ENCODE data around the gene FAM236D. TPM values are rescaled to one million over a fixed set of nuclear protein-coding genes. Genes with fewer than 3 reads are reported as not detected.
"Not testable (repeated sequence)": the region's sequence is repeated elsewhere in the genome, so short reads cannot be mapped to it uniquely, and the experiment has no call there.

Gene FAM236D
- total RNA-seq (2021; ENCODE audit: unreplicated experiment), result not detected
- not detected in 2 replicates for polyA plus RNA-seq (2012)
- Bru-seq, nascent RNA, result not detected
- not detected for BruChase-seq, experiment 1, labeled RNA remaining after a 6-hour chase
- not detected for BruChase-seq, experiment 2, labeled RNA remaining after a 2-hour chase
- long read RNA-seq, result 0 reads

GRCh38 chrX:72808110-72808509 is at the start of gene FAM236D:
Gene FAM236D, minus strand, starts transcription at chrX:72808210. Its CDS starts 100 bp downstream, at chrX:72808110.
- H3K27ac ChIP-seq (ENCODE audit: low read depth, low read length); H3K9me2 ChIP-seq (ENCODE audit: insufficient read depth); ATAC-seq; POLR2A ChIA-PET; H3K9ac ChIP-seq (ENCODE audit: low read length); H3K4me1 ChIP-seq (ENCODE audit: control insufficient read depth in 1 of 2, insufficient read depth in 2 of 2, low read length in 2 of 2); H3K9me3 ChIP-seq (ENCODE audit: control insufficient read depth in 1 of 2, insufficient read depth in 1 of 2, low read depth in 1 of 2, low read length in 2 of 2); BruUV-seq (replicated peaks); intact Hi-C loops (cut with micrococcal nuclease); H3K4me3 ChIP-seq (replicated peaks in 1 of 2; ENCODE audit: low read depth in 1 of 2, low read length in 2 of 2); RAD21 ChIA-PET (ENCODE audit: low non-redundant PET in 1 of 2, low total read pairs in 2 of 2, uncharacterized antibody in 2 of 2, unreplicated experiment in 2 of 2); H3K36me3 ChIP-seq (ENCODE audit: control insufficient read depth in 1 of 2, insufficient read depth in 2 of 2, low read length in 2 of 2); H4K20me1 ChIP-seq (ENCODE audit: insufficient read depth); H2AFZ ChIP-seq (ENCODE audit: low read depth, low read length, poor library complexity, severe bottlenecking); H3K79me2 ChIP-seq (ENCODE audit: insufficient read depth, low read length); H3K27me3 ChIP-seq (ENCODE audit: insufficient read depth, low read length); H3K4me2 ChIP-seq (ENCODE audit: low read length); CTCF ChIA-PET; DNase-seq (ENCODE audit: low read depth, low spot score): not testable (repeated sequence)

GRCh38 chrX:72837532-72837931 is 29.5 kb upstream of the FAM236D start:
- BruUV-seq (replicated peaks); H3K4me2 ChIP-seq (ENCODE audit: low read length); ATAC-seq; H3K9ac ChIP-seq (ENCODE audit: low read length); H3K27me3 ChIP-seq (ENCODE audit: insufficient read depth, low read length); POLR2A ChIA-PET; H2AFZ ChIP-seq (ENCODE audit: low read depth, low read length, poor library complexity, severe bottlenecking); H3K4me3 ChIP-seq (replicated peaks in 1 of 2; ENCODE audit: low read depth in 1 of 2, low read length in 2 of 2); H3K4me1 ChIP-seq (ENCODE audit: control insufficient read depth in 1 of 2, insufficient read depth in 2 of 2, low read length in 2 of 2); H3K79me2 ChIP-seq (ENCODE audit: insufficient read depth, low read length); H3K9me2 ChIP-seq (ENCODE audit: insufficient read depth); DNase-seq (ENCODE audit: low read depth, low spot score); H3K9me3 ChIP-seq (ENCODE audit: control insufficient read depth in 1 of 2, insufficient read depth in 1 of 2, low read depth in 1 of 2, low read length in 2 of 2); RAD21 ChIA-PET (ENCODE audit: low non-redundant PET in 1 of 2, low total read pairs in 2 of 2, uncharacterized antibody in 2 of 2, unreplicated experiment in 2 of 2); H4K20me1 ChIP-seq (ENCODE audit: insufficient read depth); H3K27ac ChIP-seq (ENCODE audit: low read depth, low read length); H3K36me3 ChIP-seq (ENCODE audit: control insufficient read depth in 1 of 2, insufficient read depth in 2 of 2, low read length in 2 of 2); CTCF ChIA-PET; intact Hi-C loops (cut with micrococcal nuclease): not testable (repeated sequence)

DNA sequence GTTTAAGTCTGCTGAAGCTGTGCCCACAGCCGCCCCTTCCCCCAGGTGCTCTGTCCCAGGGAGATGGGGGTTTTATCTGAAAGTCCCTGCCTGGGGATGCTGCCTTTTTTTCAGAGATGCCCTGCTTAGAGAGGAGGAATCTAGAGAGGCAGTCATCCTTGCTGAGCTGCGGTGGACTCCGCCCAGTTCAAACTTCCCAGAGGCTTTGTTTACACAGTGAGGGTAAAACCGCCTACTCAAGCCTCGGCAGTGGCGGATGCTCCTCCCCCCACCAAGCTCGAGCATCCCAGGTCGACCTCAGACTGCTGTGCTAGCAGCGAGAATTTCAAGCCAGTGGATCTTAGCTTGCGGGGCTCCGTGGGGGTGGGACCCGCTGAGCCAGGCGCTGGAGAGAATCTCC is 22.7 kb upstream of the FAM236D start:
- CTCF ChIA-PET; H3K4me2 ChIP-seq (ENCODE audit: low read length); H3K9ac ChIP-seq (ENCODE audit: low read length); H4K20me1 ChIP-seq (ENCODE audit: insufficient read depth); POLR2A ChIA-PET; ATAC-seq; H3K4me1 ChIP-seq (ENCODE audit: control insufficient read depth in 1 of 2, insufficient read depth in 2 of 2, low read length in 2 of 2); H3K36me3 ChIP-seq (ENCODE audit: control insufficient read depth in 1 of 2, insufficient read depth in 2 of 2, low read length in 2 of 2); H2AFZ ChIP-seq (ENCODE audit: low read depth, low read length, poor library complexity, severe bottlenecking); H3K9me2 ChIP-seq (ENCODE audit: insufficient read depth); DNase-seq (ENCODE audit: low read depth, low spot score); BruUV-seq (replicated peaks); H3K79me2 ChIP-seq (ENCODE audit: insufficient read depth, low read length); RAD21 ChIA-PET (ENCODE audit: low non-redundant PET in 1 of 2, low total read pairs in 2 of 2, uncharacterized antibody in 2 of 2, unreplicated experiment in 2 of 2); H3K9me3 ChIP-seq (ENCODE audit: control insufficient read depth in 1 of 2, insufficient read depth in 1 of 2, low read depth in 1 of 2, low read length in 2 of 2); intact Hi-C loops (cut with micrococcal nuclease); H3K4me3 ChIP-seq (replicated peaks in 1 of 2; ENCODE audit: low read depth in 1 of 2, low read length in 2 of 2); H3K27me3 ChIP-seq (ENCODE audit: insufficient read depth, low read length); H3K27ac ChIP-seq (ENCODE audit: low read depth, low read length): not testable (repeated sequence)

DNA sequence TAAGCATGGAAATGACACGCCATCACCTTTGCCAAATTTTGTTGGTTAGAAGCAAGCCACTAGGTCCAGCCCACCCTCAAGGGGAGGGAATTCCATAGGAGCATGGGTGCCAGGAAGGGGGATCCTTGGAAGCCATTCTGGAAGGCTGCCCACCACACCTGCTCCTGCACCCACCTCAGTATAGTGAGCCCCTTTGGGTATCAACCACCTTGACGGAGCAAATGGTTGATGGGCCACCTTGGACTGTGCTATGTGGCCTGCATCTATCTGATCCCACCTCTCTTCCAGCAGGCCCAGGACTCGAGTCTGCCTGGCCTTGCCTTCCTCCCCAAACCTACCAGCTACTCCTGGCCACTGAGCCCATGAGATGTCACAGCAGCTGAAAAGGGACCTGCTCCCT is 17.6 kb downstream of the FAM236D start:
- not testable (repeated sequence) for BruUV-seq (replicated peaks); ATAC-seq

GRCh38 chrX:72788142-72788541 is 19.9 kb downstream of the FAM236D start:
- H2AFZ ChIP-seq (ENCODE audit: low read depth, low read length, poor library complexity, severe bottlenecking); intact Hi-C loops (cut with micrococcal nuclease): not testable (repeated sequence)

More for the DNA sequence above, 17.6 kb downstream of the FAM236D start:
- H3K27ac ChIP-seq (ENCODE audit: low read depth, low read length); H3K4me2 ChIP-seq (ENCODE audit: low read length); RAD21 ChIA-PET (ENCODE audit: low non-redundant PET in 1 of 2, low total read pairs in 2 of 2, uncharacterized antibody in 2 of 2, unreplicated experiment in 2 of 2); intact Hi-C loops (cut with micrococcal nuclease); DNase-seq (ENCODE audit: low read depth, low spot score); H3K9me3 ChIP-seq (ENCODE audit: control insufficient read depth in 1 of 2, insufficient read depth in 1 of 2, low read depth in 1 of 2, low read length in 2 of 2); POLR2A ChIA-PET; H3K9ac ChIP-seq (ENCODE audit: low read length); CTCF ChIA-PET; H3K4me3 ChIP-seq (replicated peaks in 1 of 2; ENCODE audit: low read depth in 1 of 2, low read length in 2 of 2); H3K79me2 ChIP-seq (ENCODE audit: insufficient read depth, low read length); H3K4me1 ChIP-seq (ENCODE audit: control insufficient read depth in 1 of 2, insufficient read depth in 2 of 2, low read length in 2 of 2); H2AFZ ChIP-seq (ENCODE audit: low read depth, low read length, poor library complexity, severe bottlenecking); H4K20me1 ChIP-seq (ENCODE audit: insufficient read depth); H3K36me3 ChIP-seq (ENCODE audit: control insufficient read depth in 1 of 2, insufficient read depth in 2 of 2, low read length in 2 of 2); H3K9me2 ChIP-seq (ENCODE audit: insufficient read depth); H3K27me3 ChIP-seq (ENCODE audit: insufficient read depth, low read length): not testable (repeated sequence)

More at GRCh38 chrX:72788142-72788541, 19.9 kb downstream of the FAM236D start:
- CTCF ChIA-PET; H3K36me3 ChIP-seq (ENCODE audit: control insufficient read depth in 1 of 2, insufficient read depth in 2 of 2, low read length in 2 of 2); H3K4me3 ChIP-seq (replicated peaks in 1 of 2; ENCODE audit: low read depth in 1 of 2, low read length in 2 of 2); POLR2A ChIA-PET; H3K9me2 ChIP-seq (ENCODE audit: insufficient read depth); BruUV-seq (replicated peaks); H3K4me2 ChIP-seq (ENCODE audit: low read length); RAD21 ChIA-PET (ENCODE audit: low non-redundant PET in 1 of 2, low total read pairs in 2 of 2, uncharacterized antibody in 2 of 2, unreplicated experiment in 2 of 2); H3K4me1 ChIP-seq (ENCODE audit: control insufficient read depth in 1 of 2, insufficient read depth in 2 of 2, low read length in 2 of 2); H3K27ac ChIP-seq (ENCODE audit: low read depth, low read length); H3K27me3 ChIP-seq (ENCODE audit: insufficient read depth, low read length); H3K9me3 ChIP-seq (ENCODE audit: control insufficient read depth in 1 of 2, insufficient read depth in 1 of 2, low read depth in 1 of 2, low read length in 2 of 2); H3K9ac ChIP-seq (ENCODE audit: low read length); H4K20me1 ChIP-seq (ENCODE audit: insufficient read depth); DNase-seq (ENCODE audit: low read depth, low spot score); H3K79me2 ChIP-seq (ENCODE audit: insufficient read depth, low read length): not testable (repeated sequence)
- peak; percentile 81 for ATAC-seq

All from HCT116 (cell line).